ENCODE measurements around the gene DNAJC4.

The DNAJC4 gene

DNA sequence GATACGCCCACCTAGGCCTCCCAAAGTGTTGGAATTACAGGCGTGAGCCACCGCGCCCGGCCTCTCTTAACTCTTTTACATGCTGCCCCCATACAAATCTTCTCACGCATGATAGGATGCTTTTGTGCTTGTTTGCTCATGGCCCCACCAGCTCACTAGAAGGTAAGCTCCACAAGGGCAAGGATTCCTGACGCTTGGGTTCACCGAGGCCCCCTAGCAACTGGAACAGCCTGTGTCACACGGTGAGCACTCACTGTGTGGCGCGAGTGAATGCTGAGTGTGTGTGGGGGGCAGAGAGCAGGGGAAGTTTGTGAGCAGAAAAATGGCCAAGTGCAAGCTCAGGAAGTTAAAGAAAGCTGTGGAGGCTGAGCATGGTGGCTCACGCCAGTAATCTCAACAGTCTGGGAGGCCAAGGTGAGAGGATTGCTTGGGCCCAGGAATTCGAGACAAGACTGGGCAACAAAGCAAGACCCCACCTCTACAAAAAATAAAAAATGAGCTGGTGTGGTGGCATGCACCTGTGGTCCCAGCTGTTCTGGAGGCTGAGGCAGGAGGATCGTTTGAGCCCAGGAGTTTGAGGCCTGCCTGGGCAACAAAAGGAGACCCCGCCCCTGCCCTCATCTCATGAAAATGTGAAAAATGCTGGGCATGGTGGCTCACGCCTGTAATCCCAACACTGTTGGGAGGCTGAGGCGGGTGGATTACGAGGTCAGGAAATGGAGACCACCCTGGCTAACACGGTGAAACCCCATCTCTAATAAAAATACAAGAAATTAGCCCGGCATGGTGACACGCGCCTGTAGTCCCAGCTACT lies 51.8 kb downstream of the DNAJC4 start:
- H3K9ac ChIP-seq (ENCODE audit: low read depth, low read length, poor library complexity, severe bottlenecking): no peak overlapping the region
- no peak for TF ChIP-seq EZH2phosphoT487 (IDR thresholded peaks at IDR 0.05; ENCODE audit: borderline replicate concordance)
- TF ChIP-seq, protein P1, sequence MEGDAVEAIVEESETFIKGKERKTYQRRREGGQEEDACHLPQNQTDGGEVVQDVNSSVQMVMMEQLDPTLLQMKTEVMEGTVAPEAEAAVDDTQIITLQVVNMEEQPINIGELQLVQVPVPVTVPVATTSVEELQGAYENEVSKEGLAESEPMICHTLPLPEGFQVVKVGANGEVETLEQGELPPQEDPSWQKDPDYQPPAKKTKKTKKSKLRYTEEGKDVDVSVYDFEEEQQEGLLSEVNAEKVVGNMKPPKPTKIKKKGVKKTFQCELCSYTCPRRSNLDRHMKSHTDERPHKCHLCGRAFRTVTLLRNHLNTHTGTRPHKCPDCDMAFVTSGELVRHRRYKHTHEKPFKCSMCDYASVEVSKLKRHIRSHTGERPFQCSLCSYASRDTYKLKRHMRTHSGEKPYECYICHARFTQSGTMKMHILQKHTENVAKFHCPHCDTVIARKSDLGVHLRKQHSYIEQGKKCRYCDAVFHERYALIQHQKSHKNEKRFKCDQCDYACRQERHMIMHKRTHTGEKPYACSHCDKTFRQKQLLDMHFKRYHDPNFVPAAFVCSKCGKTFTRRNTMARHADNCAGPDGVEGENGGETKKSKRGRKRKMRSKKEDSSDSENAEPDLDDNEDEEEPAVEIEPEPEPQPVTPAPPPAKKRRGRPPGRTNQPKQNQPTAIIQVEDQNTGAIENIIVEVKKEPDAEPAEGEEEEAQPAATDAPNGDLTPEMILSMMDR (conservative IDR thresholded peaks at IDR 0.05; ENCODE audit: low read length): no peak
- H3K4me2 ChIP-seq (ENCODE audit: low read depth, low read length, poor library complexity, severe bottlenecking): no peak overlapping the region
- no peaks in the 10 kb centered on the region for H3K9me3 ChIP-seq (ENCODE audit: insufficient read depth, low read depth, low read length)
- no peak overlapping the region for H3K4me3 ChIP-seq (ENCODE audit: low read length, poor library complexity, severe bottlenecking)
- no peaks in the 10 kb centered on the region for H3F3A ChIP-seq (ENCODE audit: low read depth)
- H3K9me2 ChIP-seq (replicated peaks; ENCODE audit: low read depth, low read length): no peaks in the 10 kb centered on the region
- H3K27me3 ChIP-seq (ENCODE audit: insufficient read depth, low read length, poor library complexity, severe bottlenecking): no peaks in the 10 kb centered on the region
- H2AFZ ChIP-seq (ENCODE audit: low read length): no peak overlapping the region
- H3K79me2 ChIP-seq (ENCODE audit: insufficient read depth, low read length): peaks cover 10% of the 10 kb centered on the region; the same call in 1 of the 2 replicates
- no peaks in the 10 kb centered on the region for H4K20me1 ChIP-seq (ENCODE audit: insufficient read depth, low read length, poor library complexity, severe bottlenecking)
- H3K4me1 ChIP-seq (ENCODE audit: insufficient read depth, low read length, poor library complexity, severe bottlenecking): peaks cover 8% of the 10 kb centered on the region
- no peaks in the 10 kb centered on the region for H3K36me3 ChIP-seq (ENCODE audit: insufficient read depth, low read length)

DNA sequence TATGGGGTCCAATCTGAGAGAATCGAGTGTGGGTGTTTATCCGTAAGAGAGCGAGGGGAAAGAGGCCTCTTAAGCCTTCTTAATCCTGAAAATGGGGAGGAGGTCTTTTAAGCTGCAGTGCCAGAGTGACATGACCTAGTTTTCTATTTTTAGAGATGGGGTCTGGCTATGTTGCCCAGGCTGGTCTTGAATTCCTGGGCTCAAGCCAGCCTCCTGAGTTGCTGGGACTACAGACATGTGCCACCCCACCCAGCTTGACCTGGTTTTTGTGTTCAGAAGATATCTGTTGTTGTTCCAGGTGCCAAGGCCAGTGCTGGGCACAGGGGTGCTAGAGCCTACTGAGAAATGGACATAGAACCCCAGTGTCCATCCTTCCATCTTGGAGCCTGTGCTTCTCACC lies 52.7 kb downstream of the DNAJC4 start:
- Histone ChIP-seq H4K20me1 (ENCODE audit: insufficient read depth, low read length, poor library complexity, severe bottlenecking) (no peaks in the 10 kb centered on the region), H3K4me2 (ENCODE audit: low read depth, low read length, poor library complexity, severe bottlenecking) (peak overlapping the region; percentile 96), H3K27me3 (ENCODE audit: insufficient read depth, low read length, poor library complexity, severe bottlenecking) (no peaks in the 10 kb centered on the region), H3K9me2 (replicated peaks; ENCODE audit: low read depth, low read length) (no peaks in the 10 kb centered on the region), H3K79me2 (ENCODE audit: insufficient read depth, low read length) (peaks cover 10% of the 10 kb centered on the region; the same call in 1 of the 2 replicates), H3K36me3 (ENCODE audit: insufficient read depth, low read length) (no peaks in the 10 kb centered on the region), H3F3A (ENCODE audit: low read depth) (no peaks in the 10 kb centered on the region), H3K4me3 (ENCODE audit: low read length, poor library complexity, severe bottlenecking) (no peak overlapping the region), H3K4me1 (ENCODE audit: insufficient read depth, low read length, poor library complexity, severe bottlenecking) (peaks cover 8% of the 10 kb centered on the region), H2AFZ (ENCODE audit: low read length) (no peak overlapping the region), H3K9ac (ENCODE audit: low read depth, low read length, poor library complexity, severe bottlenecking) (no peak overlapping the region), H3K9me3 (ENCODE audit: insufficient read depth, low read depth, low read length) (no peaks in the 10 kb centered on the region)
- TF ChIP-seq, protein P1 (conservative IDR thresholded peaks at IDR 0.05; ENCODE audit: low read length): no peak
- no peak for TF ChIP-seq EZH2phosphoT487 (IDR thresholded peaks at IDR 0.05; ENCODE audit: borderline replicate concordance)
